Activated CD4-positive, alpha-beta T cell treated with anti-CD3 and anti-CD28 coated beads, Interleukin-10, Interleukin-2, amounts not matched to agents 100 ng/mL and 50 ng/mL, durations not matched to agents 16 hours and 8 hours (primary cell): ENCODE results near the gene NCS1.

Source experiments
- DNase-seq: peaks from one replicate; pipeline ENCODE4 v3.0.0-alpha.2; 2020

Gene NCS1

DNA sequence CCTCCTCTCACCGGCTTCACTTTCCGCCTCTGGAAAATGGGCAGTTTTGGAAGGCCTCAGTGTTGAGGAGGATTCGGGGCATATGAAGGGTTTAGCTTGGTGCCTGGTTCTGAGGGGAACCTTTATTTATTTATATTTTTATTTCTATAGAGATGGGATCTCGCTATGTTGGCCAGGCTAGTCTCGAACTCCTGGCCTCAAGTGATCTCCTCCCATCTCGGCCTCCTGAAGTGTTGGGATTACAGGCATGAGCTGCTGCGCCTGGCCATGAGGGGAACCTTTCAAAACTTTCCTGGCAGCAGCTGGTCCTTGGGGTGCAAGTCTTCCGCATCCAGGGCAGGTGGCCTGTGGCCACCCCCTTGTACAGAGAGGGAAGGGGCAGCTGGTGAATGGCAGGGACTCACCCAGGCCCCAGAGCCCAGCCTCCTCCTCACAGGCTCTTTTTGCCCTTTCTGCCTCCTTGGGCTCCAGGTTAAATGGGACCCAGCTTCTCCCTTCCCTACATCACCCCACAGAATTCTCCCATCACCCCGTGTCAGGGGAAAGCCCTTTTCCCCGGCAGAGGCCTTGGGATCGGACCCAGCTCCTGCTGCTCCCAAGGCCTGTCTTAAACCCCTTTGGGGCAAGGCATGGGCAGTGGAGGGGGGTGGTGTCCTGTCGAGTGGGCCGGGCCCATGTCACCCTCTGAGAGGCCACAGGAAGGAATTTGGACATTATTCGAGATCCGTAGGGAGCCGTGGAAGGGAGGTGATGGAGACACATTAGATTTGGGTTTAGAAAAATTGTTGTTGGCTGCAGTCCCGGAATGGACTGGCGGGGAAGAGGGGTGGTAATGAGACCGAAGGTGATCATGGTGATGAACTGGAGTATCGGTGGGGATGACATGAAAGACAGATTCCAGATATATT is 5.9 kb downstream of the NCS1 start:
- no peak for DNase-seq

- no peak for DNase-seq
These were observed 7.2 kb downstream of the NCS1 start for GRCh38 chr9:130179331-130179907.

GRCh38 chr9:130180516-130180915 is 8.3 kb downstream of the NCS1 start:
- DNase-seq: no peak

DNA sequence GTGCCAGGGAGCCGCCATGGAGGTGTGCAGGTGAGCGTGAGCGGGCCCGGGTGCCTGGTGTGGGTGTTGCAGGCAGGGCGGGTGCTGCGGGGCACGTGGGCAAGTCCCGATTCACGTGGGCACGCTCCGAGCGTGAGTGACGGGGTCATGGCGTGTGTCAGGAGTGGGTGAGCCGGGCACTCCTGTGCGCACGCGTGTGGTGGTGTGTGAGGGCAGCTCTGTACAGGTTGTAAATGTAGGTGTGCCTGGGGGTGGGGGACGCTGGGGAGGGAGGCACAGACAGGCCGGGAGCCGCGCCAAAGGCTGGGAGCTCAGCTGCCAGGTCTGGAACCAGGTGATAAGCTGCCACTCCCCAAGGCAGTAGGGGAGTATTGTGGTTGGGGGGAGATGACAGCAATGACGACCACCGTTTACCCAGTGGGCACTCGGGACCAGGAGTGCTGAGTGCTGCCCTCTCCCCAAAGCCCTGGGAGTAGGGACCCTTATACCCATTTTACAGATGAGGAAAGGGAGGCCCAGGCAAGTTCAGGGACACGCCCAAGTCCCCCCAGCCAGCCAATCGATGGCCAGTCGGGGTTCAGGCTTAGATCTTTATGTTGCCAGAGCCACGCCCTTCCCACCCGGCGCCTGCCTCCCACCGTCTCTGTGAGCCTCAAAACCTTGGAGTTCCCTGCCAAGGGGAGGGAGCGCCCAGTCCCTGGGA is 9.6 kb downstream of the NCS1 start:
- no peak for DNase-seq

- DNase-seq: no peak
These were observed 10.2 kb downstream of the NCS1 start for GRCh38 chr9:130182381-130182909.

DNA sequence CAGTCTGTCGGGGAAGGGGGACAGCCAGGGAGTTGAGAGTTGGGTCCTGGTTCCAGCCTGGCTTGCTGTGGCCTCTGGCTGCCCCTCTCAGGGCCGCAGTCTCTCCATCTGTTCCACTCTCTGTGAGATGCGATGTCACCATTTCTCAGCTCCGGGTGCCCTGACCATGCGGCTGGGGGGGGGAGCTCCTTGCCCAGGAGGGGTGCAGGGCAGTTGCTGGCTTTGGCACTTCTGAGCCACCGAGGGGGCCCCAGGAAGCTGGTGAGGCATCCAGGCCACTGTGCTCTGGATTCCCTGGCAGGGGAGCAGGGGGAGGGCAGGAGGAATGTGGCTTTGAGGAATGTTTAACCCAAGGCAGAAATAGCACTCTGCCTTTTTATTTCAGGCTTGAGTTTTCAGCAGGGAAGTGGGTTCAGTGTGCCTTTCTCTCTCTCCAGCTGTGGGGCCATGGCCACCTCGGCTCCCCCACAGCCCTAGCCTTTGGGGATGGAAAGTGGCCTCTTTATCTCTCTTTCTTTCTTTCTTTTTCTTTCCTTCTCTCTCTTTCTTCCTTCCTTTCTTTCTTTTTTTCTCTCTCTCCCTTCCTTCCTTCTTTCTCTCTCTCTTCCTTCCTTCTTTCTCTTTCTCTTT is 11.0 kb downstream of the NCS1 start:
- DNase-seq: no peak

- no peak for DNase-seq
These were observed 12.8 kb downstream of the NCS1 start for GRCh38 chr9:130185017-130185416.

DNA sequence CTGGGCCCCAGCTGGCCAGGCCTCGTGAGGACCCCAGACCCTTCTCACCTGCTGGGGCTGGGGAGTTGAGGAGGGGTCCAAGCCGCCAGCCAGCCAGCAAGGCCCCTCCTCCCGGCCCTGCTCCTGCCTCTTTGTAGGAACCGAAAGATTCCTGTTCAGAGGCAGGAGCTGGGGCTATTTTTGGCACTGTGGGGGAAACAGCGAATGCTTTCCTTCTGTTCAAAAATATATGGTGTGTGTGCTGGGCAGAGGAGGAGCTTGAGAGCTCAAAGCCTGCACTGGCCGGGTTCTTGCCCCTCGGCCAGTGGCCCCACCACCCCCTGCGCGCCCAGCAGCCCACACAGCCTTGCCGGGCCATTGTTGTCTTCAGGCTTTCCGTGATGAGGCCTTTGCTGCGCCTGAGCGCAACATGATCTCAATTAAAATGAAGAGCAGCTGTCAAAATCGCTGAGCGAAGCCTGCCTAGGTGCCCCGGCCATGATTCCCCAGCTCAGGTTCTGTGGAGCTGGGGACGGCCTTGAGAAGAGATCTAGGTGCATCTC is 13.4 kb downstream of the NCS1 start:
- no peak for DNase-seq

GRCh38 chr9:130186051-130186450 is 13.8 kb downstream of the NCS1 start:
- no peak for DNase-seq

DNA sequence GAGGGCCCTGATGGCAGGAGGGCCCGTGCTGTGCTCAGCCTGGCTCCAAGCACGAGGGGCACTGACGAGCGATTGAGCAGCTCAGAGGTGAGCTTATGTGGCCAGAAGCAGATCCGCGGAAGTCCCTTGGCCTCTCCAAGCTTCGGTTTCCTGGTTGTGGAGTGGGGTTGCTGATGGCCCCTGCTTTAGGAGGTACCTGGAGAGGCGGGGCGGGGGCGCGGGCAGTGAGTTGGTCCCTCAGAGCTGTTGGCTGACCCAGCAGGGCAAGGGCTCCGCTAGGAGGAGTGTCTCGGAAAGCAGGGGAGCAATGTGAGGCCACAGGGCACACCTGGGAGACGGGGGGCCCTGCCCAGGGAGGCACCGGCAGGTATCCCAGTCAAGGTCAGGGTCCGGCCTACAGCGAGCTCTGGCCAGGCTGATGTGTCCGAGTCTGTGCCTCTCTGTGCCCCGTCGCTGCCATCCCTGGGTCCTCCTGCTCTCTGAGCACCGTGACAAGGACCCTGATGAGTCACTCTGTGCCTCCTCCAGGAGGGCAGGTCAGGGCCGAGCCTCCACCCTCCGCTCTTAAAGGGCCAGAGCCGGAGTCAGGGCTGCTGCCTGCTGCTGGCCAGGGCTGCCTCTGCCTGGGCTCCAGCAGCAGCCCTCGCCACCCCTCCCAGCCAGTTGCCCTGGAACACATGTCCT is 14.8 kb downstream of the NCS1 start:
- DNase-seq: peak; percentile 27

DNA sequence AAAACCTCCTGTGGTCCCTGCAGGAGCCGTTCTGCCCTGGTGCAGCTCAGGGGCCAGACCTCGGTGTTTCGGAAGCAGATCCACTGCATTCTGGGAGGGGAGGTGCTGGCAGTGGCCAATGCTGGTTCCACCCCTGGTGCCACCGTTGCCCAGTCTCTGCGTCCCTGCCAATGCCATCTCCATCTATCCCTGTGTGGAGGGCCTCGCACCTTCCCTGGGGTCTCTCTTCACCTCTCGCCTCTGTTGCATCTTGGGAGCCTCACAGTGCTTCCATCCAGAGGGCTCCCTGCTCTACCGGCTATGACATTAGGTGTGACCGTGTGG is 15.3 kb downstream of the NCS1 start:
- DNase-seq: no peak

GRCh38 chr9:130188860-130189481 is 16.8 kb downstream of the NCS1 start:
- no peak for DNase-seq

DNA sequence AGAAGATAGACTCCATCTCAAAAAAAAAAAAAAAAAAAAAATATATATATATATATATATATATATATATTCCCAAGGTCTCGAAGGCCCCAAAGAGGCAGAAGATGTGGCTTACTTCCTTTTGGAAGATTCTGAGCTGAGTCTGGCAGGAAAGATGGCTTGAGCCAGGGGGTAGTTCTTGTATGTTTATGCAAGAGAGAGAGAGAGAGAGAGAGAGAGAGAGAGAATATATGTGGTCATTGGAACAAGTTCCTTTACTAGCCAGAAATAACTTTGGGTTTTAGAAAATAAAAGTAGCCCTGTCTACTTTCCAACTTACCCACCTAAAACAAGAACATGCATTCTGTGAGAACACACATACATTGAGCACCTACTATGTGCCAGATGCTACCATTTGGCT is 17.6 kb downstream of the NCS1 start:
- DNase-seq: no peak

GRCh38 chr9:130191068-130191748 is 19.0 kb downstream of the NCS1 start:
- no peak for DNase-seq

- no peak for DNase-seq
These were observed 19.5 kb downstream of the NCS1 start for GRCh38 chr9:130191749-130192120.

DNA sequence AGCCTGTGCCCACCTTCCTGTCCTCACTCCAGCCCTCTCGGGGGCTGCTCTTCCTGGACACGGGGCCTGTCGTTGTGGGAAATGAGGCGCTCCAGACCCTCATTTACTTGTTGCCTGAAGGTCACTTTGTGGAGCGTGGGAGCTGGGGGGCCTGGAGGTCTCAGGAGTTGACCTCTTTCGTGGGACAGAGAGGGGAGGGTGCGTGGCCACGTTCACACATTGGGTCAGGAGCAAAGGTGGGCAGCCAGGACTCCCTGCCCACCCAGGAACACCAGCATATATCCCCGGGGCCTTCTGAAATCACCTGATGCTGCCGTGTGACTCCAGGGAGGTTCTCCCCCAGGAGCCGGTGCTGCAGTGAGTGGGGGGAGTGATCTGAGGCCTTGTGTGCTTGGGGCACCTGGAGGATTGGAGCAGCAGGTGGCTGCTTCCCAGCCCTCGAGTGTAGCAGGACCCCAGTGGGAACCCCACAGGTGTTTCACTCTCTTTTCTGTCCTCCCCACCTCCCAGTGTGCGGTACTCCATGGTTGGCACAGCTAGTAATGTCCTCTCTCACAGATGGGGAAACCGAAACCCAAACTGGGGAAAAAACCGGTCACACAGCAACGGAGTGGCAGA is 20.3 kb downstream of the NCS1 start:
- no peak for DNase-seq

DNA sequence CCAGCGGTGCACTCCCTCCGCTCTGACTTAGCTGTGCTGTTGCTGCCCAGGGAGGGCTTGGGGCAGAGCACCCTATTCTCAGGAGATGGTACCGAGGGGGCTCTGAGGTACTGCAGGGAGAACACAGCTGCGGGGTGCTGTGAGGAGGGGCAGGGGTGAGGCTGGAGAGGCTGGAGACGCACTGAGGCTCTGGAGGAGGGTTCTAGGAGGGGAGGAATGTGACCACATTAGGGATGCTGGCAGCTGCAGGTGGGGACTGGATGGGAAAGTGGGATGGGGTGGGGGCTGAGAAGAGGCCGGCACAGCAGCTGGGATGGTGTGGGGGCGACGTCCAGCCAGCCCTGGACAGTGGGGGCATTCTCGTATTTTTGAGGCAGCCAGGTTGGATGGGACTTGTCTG is 20.9 kb downstream of the NCS1 start:
- no peak for DNase-seq

GRCh38 chr9:130193531-130194377 is 21.6 kb downstream of the NCS1 start:
- DNase-seq: no peak

DNA sequence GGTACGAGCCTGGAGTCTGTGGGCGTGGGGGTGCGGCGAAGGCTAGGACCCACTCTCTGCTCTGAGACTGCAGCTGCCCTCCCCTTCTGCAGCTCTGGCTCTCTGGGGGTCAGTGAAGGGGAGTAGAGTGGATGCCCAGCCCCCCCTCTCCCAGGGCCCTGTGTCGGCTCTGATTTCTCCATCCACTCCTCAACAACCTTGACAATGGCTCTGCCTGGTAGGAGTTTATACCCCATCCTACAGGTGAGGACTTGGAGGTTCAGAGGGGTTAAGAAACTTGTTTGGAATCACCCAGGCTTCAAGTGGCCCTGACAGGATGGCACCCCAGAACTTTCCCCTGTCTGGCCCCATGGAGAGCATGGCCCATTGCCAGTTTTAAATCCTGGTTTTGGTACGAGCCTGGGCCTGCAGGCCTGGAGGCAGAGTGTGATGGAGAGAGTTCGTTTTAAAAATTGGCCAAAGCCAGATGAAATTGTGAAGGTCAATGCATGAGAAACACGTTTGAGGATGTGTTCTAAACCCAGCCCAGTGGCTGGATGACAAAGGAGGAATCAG is 22.3 kb downstream of the NCS1 start:
- no peak for DNase-seq

DNA sequence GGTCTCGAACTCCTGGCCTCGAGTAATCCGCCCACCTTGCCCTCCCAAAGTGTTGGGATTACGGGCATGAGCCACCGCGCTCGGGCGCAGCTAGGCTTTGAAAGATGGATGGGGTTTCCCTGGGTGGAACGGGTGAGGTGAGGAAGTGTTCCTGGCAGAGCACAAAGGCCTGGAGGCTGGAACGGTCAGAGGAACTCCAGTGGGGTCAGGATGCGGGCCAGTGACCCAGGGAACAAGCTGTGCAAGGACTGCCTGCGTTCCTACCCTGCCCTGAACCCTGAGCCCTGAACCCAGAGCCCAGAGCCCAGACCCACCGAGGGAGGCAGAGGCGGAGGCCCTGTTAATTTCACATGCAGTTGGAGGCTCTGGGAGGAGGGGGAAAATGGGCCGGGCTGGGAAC is 23.4 kb downstream of the NCS1 start:
- DNase-seq: no peak
